GM23338 (cell line): ENCODE results near the gene KIAA1614. TPM values are rescaled to one million over a fixed set of nuclear protein-coding genes. Genes with fewer than 3 reads are reported as not detected.

Experiments used
- ATAC-seq: fragments of 200-7000 bp; cut with Tn5 transposase; 3 replicates; pipeline ENCODE4 v1.9.1; 2020
- DNase-seq: peaks from one replicate; pipeline ENCODE4 v3.0.0-alpha.2; 2015; ENCODE audit warnings: low spot score
- H2AFZ ChIP-seq: fragments of 200-600 bp; sonication (generic); 2 replicates; pipeline ENCODE4 v1.8.0; 2016; ENCODE audit warnings: antibody characterized with exemption, mild to moderate bottlenecking, moderate library complexity
- H3F3A ChIP-seq: fragments of 200-600 bp; sonication (generic); replicated peaks from 2 replicates; pipeline ENCODE4 v1.8.0; 2017; ENCODE audit warnings: antibody characterized with exemption, mixed run types, low read depth
- H3K27ac ChIP-seq: fragments of 200-600 bp; sonication (generic); 2 replicates; pipeline ENCODE4 v1.6.1; 2016; ENCODE audit warnings: low read depth
- H3K27me3 ChIP-seq: fragments of 200-600 bp; sonication (generic); 2 replicates; pipeline ENCODE4 v1.8.0; 2016; ENCODE audit warnings: mild to moderate bottlenecking, mixed run types, moderate library complexity; ENCODE audit not compliant: insufficient read depth
- H3K36me3 ChIP-seq: fragments of 200-600 bp; sonication (generic); 2 replicates; pipeline ENCODE4 v1.8.0; 2016; ENCODE audit warnings: mild to moderate bottlenecking; ENCODE audit not compliant: insufficient read depth
- H3K4me1 ChIP-seq: fragments of 200-600 bp; sonication (generic); 2 replicates; pipeline ENCODE4 v1.8.0; 2016; ENCODE audit warnings: mild to moderate bottlenecking, moderate library complexity; ENCODE audit not compliant: insufficient read depth
- H3K4me2 ChIP-seq: fragments of 200-600 bp; sonication (generic); 2 replicates; pipeline ENCODE4 v1.7.1; 2017; ENCODE audit warnings: mixed run types
- H3K4me3 ChIP-seq: fragments of 200-600 bp; sonication (generic); 2 replicates; pipeline ENCODE4 v1.6.1; 2016; ENCODE audit warnings: mixed run types
- H3K79me2 ChIP-seq: fragments of 200-600 bp; sonication (generic); replicated peaks from 2 replicates; pipeline ENCODE4 v1.8.0; 2017; ENCODE audit warnings: mild to moderate bottlenecking; ENCODE audit not compliant: insufficient read depth
- H3K9me2 ChIP-seq: fragments of 200-600 bp; sonication (generic); 2 replicates; pipeline ENCODE4 v1.8.0; 2017; ENCODE audit not compliant: insufficient read depth
- H4K20me1 ChIP-seq: fragments of 200-600 bp; sonication (generic); replicated peaks from 2 replicates; pipeline ENCODE4 v1.8.0; 2017; ENCODE audit warnings: mild to moderate bottlenecking; ENCODE audit not compliant: insufficient read depth
- H3K27ac Mint-ChIP-seq: 2 replicates; pipeline ENCODE4 v1.8.0; 2020; ENCODE audit warnings: inconsistent platforms, mild to moderate bottlenecking, moderate library complexity, mixed read lengths
- H3K27me3 Mint-ChIP-seq: 3 replicates; pipeline ENCODE4 v1.8.0; 2022; ENCODE audit warnings: low read depth, mild to moderate bottlenecking, moderate library complexity, mixed read lengths, inconsistent platforms; ENCODE audit not compliant: insufficient read depth, poor library complexity
- H3K36me3 Mint-ChIP-seq: 3 replicates; pipeline ENCODE4 v1.8.0; 2021; ENCODE audit warnings: low read depth, mild to moderate bottlenecking, inconsistent platforms, moderate library complexity, mixed read lengths
- H3K4me1 Mint-ChIP-seq: 3 replicates; pipeline ENCODE4 v1.8.0; 2020; ENCODE audit warnings: mild to moderate bottlenecking, inconsistent platforms, mixed read lengths
- H3K4me3 Mint-ChIP-seq: 3 replicates; pipeline ENCODE4 v1.8.0; 2021; ENCODE audit warnings: moderate library complexity, mild to moderate bottlenecking, inconsistent platforms, mixed read lengths
- H3K9me3 Mint-ChIP-seq: 3 replicates; pipeline ENCODE4 v1.8.0; 2020; ENCODE audit warnings: moderate library complexity, mild to moderate bottlenecking, inconsistent platforms, mixed read lengths
- CREB1 ChIP-seq: fragments of 250-450 bp; sonication (Bioruptor Pico); IDR thresholded peaks from 2 replicates; pipeline ENCODE4 v1.5.0; 2020; ENCODE audit warnings: low read depth, mild to moderate bottlenecking, moderate library complexity
- EZH2 ChIP-seq: fragments of 200-600 bp; sonication (generic); IDR thresholded peaks from one replicate; pipeline ENCODE4 v1.8.0; 2017; ENCODE audit warnings: antibody characterized with exemption, mild to moderate bottlenecking, low read depth; ENCODE audit not compliant: unreplicated experiment
- EZH2phosphoT487 ChIP-seq: fragments of 200-600 bp; sonication (generic); IDR thresholded peaks from one replicate; pipeline ENCODE4 v1.8.1; 2018; ENCODE audit warnings: antibody characterized with exemption; ENCODE audit not compliant: unreplicated experiment
- JUNB ChIP-seq: IDR thresholded peaks from one replicate; pipeline ENCODE4 v1.6.1; 2016; ENCODE audit warnings: antibody characterized with exemption; ENCODE audit not compliant: unreplicated experiment
- NANOG ChIP-seq: IDR thresholded peaks from 2 replicates; pipeline ENCODE4 v1.6.1; 2016; ENCODE audit warnings: antibody characterized with exemption, borderline replicate concordance
- STAT1 ChIP-seq: IDR thresholded peaks from one replicate; pipeline ENCODE4 v1.6.1; 2016; ENCODE audit warnings: antibody characterized with exemption; ENCODE audit not compliant: unreplicated experiment
- polyA plus RNA-seq: library from polyadenylated mRNA; unstranded; fragments of >200 nt; fragmentation: Nextera tagmentation; extraction: Ambion mirVana; gene quantifications from 2 replicates; pipeline ENCODE4 v1.2.1, GENCODE V29; 2016
- total RNA-seq: library from RNA; depleted of rRNA; stranded (reverse); fragments of >200 nt; shearing (Covaris generic); gene quantifications from 2 replicates; pipeline ENCODE4 v1.2.3, GENCODE V29; 2014
- TF ChIP-seq, protein P1 (sequence below), 2 experiments: fragments of 200-600 bp in 1 of 2; sonication (generic) in 1 of 2; conservative IDR thresholded peaks; 2 replicates each; pipeline versions ENCODE4 v1.5.1 to v1.6.1; 2016 to 2017; ENCODE audit warnings: antibody characterized with exemption in 2 of 2, low read depth in 2 of 2, mild to moderate bottlenecking in 2 of 2, moderate library complexity in 1 of 2
- TF ChIP-seq, protein P2 (sequence below): IDR thresholded peaks from 2 replicates; pipeline ENCODE4 v1.6.1; 2016; ENCODE audit warnings: antibody characterized with exemption
- TF ChIP-seq, protein P3 (sequence below): IDR thresholded peaks from one replicate; pipeline ENCODE4 v1.6.1; 2018; ENCODE audit warnings: antibody characterized with exemption; ENCODE audit not compliant: unreplicated experiment

Gene KIAA1614
- total and polyA plus RNA-seq, 2 experiments from 2014 or later: 1.1 to 1.8 TPM

DNA sequence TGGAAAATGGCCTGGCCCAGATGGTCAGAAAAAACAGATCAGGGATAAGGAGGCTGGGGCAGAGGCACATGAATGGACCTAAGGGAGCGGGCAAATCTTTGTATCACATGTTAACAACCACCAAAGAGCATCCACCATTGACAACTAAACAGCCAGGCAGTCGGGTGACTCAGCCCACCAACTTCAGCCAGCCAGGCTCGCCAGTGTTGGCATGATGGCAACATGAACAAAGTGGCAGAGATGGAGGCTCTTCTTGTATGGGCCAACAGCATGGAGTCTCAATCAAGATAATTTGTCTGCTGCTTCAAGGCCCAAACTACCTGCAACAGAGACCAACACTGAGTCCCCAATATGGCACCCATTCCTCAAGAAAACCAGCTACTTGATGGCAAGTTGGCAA lies 16.5 kb upstream of the KIAA1614 start:
- peaks cover 14% of the 10 kb centered on the region for H3K4me1 ChIP-seq
- Mint-ChIP-seq H3K27me3 (peaks cover 9% of the 10 kb centered on the region), H3K4me1 (peaks cover 23% of the 10 kb centered on the region), H3K36me3 (no peaks in the 10 kb centered on the region; the same call in 2 of the 3 replicates), H3K9me3 (no peaks in the 10 kb centered on the region; the same call in 2 of the 3 replicates), H3K4me3 (no peak overlapping the region), H3K27ac (no peak overlapping the region)
- no peaks in the 10 kb centered on the region for H3K36me3 ChIP-seq
- TF ChIP-seq, protein P1, sequence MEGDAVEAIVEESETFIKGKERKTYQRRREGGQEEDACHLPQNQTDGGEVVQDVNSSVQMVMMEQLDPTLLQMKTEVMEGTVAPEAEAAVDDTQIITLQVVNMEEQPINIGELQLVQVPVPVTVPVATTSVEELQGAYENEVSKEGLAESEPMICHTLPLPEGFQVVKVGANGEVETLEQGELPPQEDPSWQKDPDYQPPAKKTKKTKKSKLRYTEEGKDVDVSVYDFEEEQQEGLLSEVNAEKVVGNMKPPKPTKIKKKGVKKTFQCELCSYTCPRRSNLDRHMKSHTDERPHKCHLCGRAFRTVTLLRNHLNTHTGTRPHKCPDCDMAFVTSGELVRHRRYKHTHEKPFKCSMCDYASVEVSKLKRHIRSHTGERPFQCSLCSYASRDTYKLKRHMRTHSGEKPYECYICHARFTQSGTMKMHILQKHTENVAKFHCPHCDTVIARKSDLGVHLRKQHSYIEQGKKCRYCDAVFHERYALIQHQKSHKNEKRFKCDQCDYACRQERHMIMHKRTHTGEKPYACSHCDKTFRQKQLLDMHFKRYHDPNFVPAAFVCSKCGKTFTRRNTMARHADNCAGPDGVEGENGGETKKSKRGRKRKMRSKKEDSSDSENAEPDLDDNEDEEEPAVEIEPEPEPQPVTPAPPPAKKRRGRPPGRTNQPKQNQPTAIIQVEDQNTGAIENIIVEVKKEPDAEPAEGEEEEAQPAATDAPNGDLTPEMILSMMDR (conservative IDR thresholded peaks at IDR 0.05; ENCODE audit: low read depth in 2 of 2): no peak
- TF ChIP-seq CREB1 (no peak), JUNB (no peak)
- no peaks in the 10 kb centered on the region for H3K79me2 ChIP-seq
- peaks cover 9% of the 10 kb centered on the region for H3K9me2 ChIP-seq
- no peak overlapping the region for H3K4me2 ChIP-seq
- no peaks in the 10 kb centered on the region for H3K27me3 ChIP-seq
- ATAC-seq (no peak), DNase-seq (no peak)
- H4K20me1 ChIP-seq: no peaks in the 10 kb centered on the region
- no peak overlapping the region for H2AFZ ChIP-seq
- H3F3A ChIP-seq: no peaks in the 10 kb centered on the region
- no peak overlapping the region for H3K27ac ChIP-seq
- H3K4me3 ChIP-seq: no peak overlapping the region

DNA sequence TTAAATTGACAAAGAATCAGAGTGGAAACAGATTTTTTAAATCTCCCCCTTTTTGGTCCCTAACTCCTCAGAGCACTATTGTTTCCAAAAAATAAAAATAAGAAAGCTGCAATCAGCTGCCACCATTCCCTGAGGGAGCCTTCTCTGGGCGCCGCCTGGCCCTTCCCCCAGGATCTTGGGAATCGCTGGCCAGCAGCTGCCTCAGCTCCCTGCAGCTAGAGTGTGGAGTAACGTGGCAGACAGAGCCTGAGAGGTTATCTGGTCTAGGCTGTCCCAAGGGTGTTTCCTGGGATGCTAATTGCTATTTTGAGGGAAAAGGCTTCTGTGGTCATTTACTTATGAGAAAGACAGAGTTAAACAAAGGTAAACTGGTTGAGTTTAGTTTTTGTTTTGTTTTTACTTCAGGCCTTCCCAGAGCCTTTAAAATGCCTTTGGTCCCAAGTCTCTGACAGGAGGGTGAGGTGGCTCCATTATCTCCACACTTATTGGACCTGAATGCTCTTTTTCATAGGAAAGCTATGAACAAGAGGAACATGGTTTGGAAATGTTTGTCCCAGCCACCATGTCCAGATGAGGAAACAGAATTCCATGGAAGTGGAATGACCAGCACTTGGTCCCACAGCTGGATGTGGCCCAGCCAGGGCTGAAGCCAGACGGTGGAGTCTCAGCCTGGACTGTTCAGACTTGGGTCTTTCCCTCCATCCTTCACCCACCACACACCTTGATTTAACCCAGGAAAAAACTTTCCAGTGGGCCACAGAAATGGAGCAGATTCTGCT lies 14.1 kb upstream of the KIAA1614 start:
- ATAC-seq: peak; percentile 90
- H3K9me3 Mint-ChIP-seq: no peaks in the 10 kb centered on the region; the same call in 2 of the 3 replicates
- peak; percentile 42 for DNase-seq
- Histone ChIP-seq H3K4me2 (peak overlapping the region; percentile 45; the same call in 1 of the 2 replicates), H3K36me3 (no peaks in the 10 kb centered on the region), H3K4me3 (no peak overlapping the region), H3K27me3 (no peaks in the 10 kb centered on the region), H3K4me1 (peaks cover 14% of the 10 kb centered on the region), H3K9me2 (peaks cover 9% of the 10 kb centered on the region), H3K27ac (no peak overlapping the region), H3K79me2 (no peaks in the 10 kb centered on the region), H2AFZ (0 out of 2 replicates have a peak overlapping the region, but pooled peaks have one; percentile 9), H3F3A (no peaks in the 10 kb centered on the region), H4K20me1 (no peaks in the 10 kb centered on the region)
- no peak overlapping the region for H3K27ac Mint-ChIP-seq
- no peaks in the 10 kb centered on the region; the same call in 2 of the 3 replicates for H3K36me3 Mint-ChIP-seq
- H3K27me3 Mint-ChIP-seq: peaks cover 9% of the 10 kb centered on the region
- no peak overlapping the region for H3K4me3 Mint-ChIP-seq
- peaks cover 23% of the 10 kb centered on the region for H3K4me1 Mint-ChIP-seq
- TF ChIP-seq STAT1: no peak
- no peak for TF ChIP-seq EZH2phosphoT487
- TF ChIP-seq, protein P2, sequence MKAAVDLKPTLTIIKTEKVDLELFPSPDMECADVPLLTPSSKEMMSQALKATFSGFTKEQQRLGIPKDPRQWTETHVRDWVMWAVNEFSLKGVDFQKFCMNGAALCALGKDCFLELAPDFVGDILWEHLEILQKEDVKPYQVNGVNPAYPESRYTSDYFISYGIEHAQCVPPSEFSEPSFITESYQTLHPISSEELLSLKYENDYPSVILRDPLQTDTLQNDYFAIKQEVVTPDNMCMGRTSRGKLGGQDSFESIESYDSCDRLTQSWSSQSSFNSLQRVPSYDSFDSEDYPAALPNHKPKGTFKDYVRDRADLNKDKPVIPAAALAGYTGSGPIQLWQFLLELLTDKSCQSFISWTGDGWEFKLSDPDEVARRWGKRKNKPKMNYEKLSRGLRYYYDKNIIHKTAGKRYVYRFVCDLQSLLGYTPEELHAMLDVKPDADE: no peak
- no peak for TF ChIP-seq NANOG
- TF ChIP-seq, protein P1 (conservative IDR thresholded peaks at IDR 0.05; ENCODE audit: low read depth in 2 of 2): no peak
- no peak for TF ChIP-seq EZH2
- TF ChIP-seq, protein P3, sequence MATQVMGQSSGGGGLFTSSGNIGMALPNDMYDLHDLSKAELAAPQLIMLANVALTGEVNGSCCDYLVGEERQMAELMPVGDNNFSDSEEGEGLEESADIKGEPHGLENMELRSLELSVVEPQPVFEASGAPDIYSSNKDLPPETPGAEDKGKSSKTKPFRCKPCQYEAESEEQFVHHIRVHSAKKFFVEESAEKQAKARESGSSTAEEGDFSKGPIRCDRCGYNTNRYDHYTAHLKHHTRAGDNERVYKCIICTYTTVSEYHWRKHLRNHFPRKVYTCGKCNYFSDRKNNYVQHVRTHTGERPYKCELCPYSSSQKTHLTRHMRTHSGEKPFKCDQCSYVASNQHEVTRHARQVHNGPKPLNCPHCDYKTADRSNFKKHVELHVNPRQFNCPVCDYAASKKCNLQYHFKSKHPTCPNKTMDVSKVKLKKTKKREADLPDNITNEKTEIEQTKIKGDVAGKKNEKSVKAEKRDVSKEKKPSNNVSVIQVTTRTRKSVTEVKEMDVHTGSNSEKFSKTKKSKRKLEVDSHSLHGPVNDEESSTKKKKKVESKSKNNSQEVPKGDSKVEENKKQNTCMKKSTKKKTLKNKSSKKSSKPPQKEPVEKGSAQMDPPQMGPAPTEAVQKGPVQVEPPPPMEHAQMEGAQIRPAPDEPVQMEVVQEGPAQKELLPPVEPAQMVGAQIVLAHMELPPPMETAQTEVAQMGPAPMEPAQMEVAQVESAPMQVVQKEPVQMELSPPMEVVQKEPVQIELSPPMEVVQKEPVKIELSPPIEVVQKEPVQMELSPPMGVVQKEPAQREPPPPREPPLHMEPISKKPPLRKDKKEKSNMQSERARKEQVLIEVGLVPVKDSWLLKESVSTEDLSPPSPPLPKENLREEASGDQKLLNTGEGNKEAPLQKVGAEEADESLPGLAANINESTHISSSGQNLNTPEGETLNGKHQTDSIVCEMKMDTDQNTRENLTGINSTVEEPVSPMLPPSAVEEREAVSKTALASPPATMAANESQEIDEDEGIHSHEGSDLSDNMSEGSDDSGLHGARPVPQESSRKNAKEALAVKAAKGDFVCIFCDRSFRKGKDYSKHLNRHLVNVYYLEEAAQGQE: no peak
